Neuronal stem cell (in vitro differentiated cells): ENCODE measurements around the gene COA1.
"Not testable (repeated sequence)": the region's sequence is repeated elsewhere in the genome, so short reads cannot be mapped to it uniquely, and the experiment has no call there.

Source experiments
- DNase-seq: peaks from one replicate; pipeline ENCODE4 v3.0.0-alpha.2; 2013; ENCODE audit warnings: low spot score
- H2AFZ ChIP-seq: one replicate; pipeline ENCODE4 v1.6.1; 2013; ENCODE audit warnings: mild to moderate bottlenecking, low read length, inconsistent platforms
- H2AK5ac ChIP-seq: 2 replicates; pipeline ENCODE4 v1.6.1; 2013; ENCODE audit warnings: low read depth, mild to moderate bottlenecking, inconsistent platforms, low read length, moderate library complexity, mixed read lengths
- H2BK120ac ChIP-seq: 2 replicates; pipeline ENCODE4 v1.6.1; 2013; ENCODE audit warnings: low read depth, mild to moderate bottlenecking, inconsistent platforms, low read length, moderate library complexity, mixed read lengths
- H2BK12ac ChIP-seq: one replicate; pipeline ENCODE4 v1.6.1; 2013; ENCODE audit warnings: low read length, inconsistent platforms
- H2BK15ac ChIP-seq: 2 replicates; pipeline ENCODE4 v1.6.1; 2013; ENCODE audit warnings: mild to moderate bottlenecking, low read length, inconsistent platforms, mixed read lengths
- H2BK5ac ChIP-seq: one replicate; pipeline ENCODE4 v1.6.1; 2013; ENCODE audit warnings: inconsistent platforms, mild to moderate bottlenecking, low read length, moderate library complexity
- H3K14ac ChIP-seq: one replicate; pipeline ENCODE4 v1.6.1; 2013; ENCODE audit warnings: low read length, inconsistent platforms
- H3K18ac ChIP-seq: 2 replicates; pipeline ENCODE4 v1.6.1; 2013; ENCODE audit warnings: low read length, inconsistent platforms
- H3K23ac ChIP-seq: 2 replicates; pipeline ENCODE4 v1.6.1; 2013; ENCODE audit warnings: low read depth, mild to moderate bottlenecking, mixed read lengths, low read length, inconsistent platforms; ENCODE audit not compliant: poor library complexity
- H3K27ac ChIP-seq: replicated peaks from 3 replicates; pipeline ENCODE4 v1.5.1; 2013; ENCODE audit warnings: low read length, inconsistent platforms
- H3K27me3 ChIP-seq, 3 experiments: 2 replicates each; pipeline ENCODE4 v1.6.1; 2013; ENCODE audit warnings: low read length in 3 of 3, mild to moderate bottlenecking in 2 of 3, inconsistent platforms in 1 of 3, low read depth in 1 of 3, mixed read lengths in 1 of 3, moderate library complexity in 1 of 3; ENCODE audit not compliant: control insufficient read depth in 3 of 3, insufficient read depth in 3 of 3
- H3K36me3 ChIP-seq, 2 donors: replicated peaks in 1 of 2; 2 replicates each; pipeline ENCODE4 v1.6.1; 2013; ENCODE audit warnings: low read length in 2 of 2; ENCODE audit not compliant: control insufficient read depth in 2 of 2, insufficient read depth in 2 of 2
- H3K4ac ChIP-seq: 2 replicates; pipeline ENCODE4 v1.6.1; 2013; ENCODE audit warnings: inconsistent platforms, mild to moderate bottlenecking, low read length, moderate library complexity
- H3K4me1 ChIP-seq, 2 donors: 1 replicate in 1 of 2; 2 replicates in 1 of 2; pipeline ENCODE4 v1.6.1; 2013; ENCODE audit warnings: low read length in 2 of 2, low read depth in 1 of 2; ENCODE audit not compliant: control insufficient read depth in 2 of 2, insufficient read depth in 1 of 2
- H3K4me2 ChIP-seq: one replicate; pipeline ENCODE4 v1.6.1; 2013; ENCODE audit warnings: mild to moderate bottlenecking, low read length, inconsistent platforms; ENCODE audit not compliant: insufficient read depth, poor library complexity, severe bottlenecking
- H3K4me3 ChIP-seq, 2 donors: 2 replicates each; pipeline ENCODE4 v1.5.1; 2013; ENCODE audit warnings: low read length in 2 of 2, mild to moderate bottlenecking in 2 of 2, inconsistent platforms in 1 of 2, moderate library complexity in 1 of 2
- H3K79me1 ChIP-seq: one replicate; pipeline ENCODE4 v1.6.1; 2013; ENCODE audit warnings: low read depth, mild to moderate bottlenecking, inconsistent platforms, low read length, moderate library complexity
- H3K9ac ChIP-seq: one replicate; pipeline ENCODE4 v1.6.1; 2013; ENCODE audit warnings: mild to moderate bottlenecking, low read depth, low read length, inconsistent platforms; ENCODE audit not compliant: poor library complexity
- H3K9me3 ChIP-seq, 2 donors: replicated peaks in 1 of 2; 2 replicates each; pipeline versions ENCODE3 to v1.6.1; 2013; ENCODE audit warnings: low read length in 2 of 2, mild to moderate bottlenecking in 2 of 2, inconsistent platforms in 1 of 2, low read depth in 1 of 2, mixed read lengths in 1 of 2, moderate library complexity in 1 of 2; ENCODE audit not compliant: control insufficient read depth in 2 of 2, insufficient read depth in 1 of 2
- H4K8ac ChIP-seq: one replicate; pipeline ENCODE4 v1.6.1; 2013; ENCODE audit warnings: low read depth, mild to moderate bottlenecking, inconsistent platforms, low read length, moderate library complexity
- H4K91ac ChIP-seq: one replicate; pipeline ENCODE4 v1.6.1; 2013; ENCODE audit warnings: low read length, low read depth, mild to moderate bottlenecking, inconsistent platforms; ENCODE audit not compliant: poor library complexity
- WGBS, 2 donors: extraction: QIAGEN DNeasy Blood & Tissue Kit; methylation state at CpG; one replicate each; pipeline ENCODE4 v1.1.7; 2013; ENCODE audit warnings: missing lambda C conversion rate in 2 of 2, mixed read lengths in 1 of 2; ENCODE audit not compliant: insufficient read length in 2 of 2, insufficient replicate concordance in 1 of 2; ENCODE audit errors: extremely low coverage in 2 of 2; 5-methylcytosine and 5-hydroxymethylcytosine counted together

Gene COA1

GRCh38 chr7:43678315-43678714 lies 51.0 kb downstream of the COA1 start:
- Histone ChIP-seq H3K27ac (no peak overlapping the region), H2AFZ (no peak overlapping the region), H2BK120ac (no peak overlapping the region), H2BK5ac (no peak overlapping the region), H3K27me3 (no peaks in the 10 kb centered on the region), H3K9ac (no peak overlapping the region), H3K18ac (no peak overlapping the region), H3K79me1 (no peaks in the 10 kb centered on the region), H4K91ac (no peak overlapping the region), H3K4me3 (no peak overlapping the region), H2BK12ac (no peak overlapping the region), H3K4me2 (no peak overlapping the region), H3K4me1 (no peaks in the 10 kb centered on the region), H2AK5ac (no peak overlapping the region), H2BK15ac (no peak overlapping the region), H3K9me3 (peaks cover 0 to 30% of the 10 kb centered on the region in 2 donors), H3K23ac (no peak overlapping the region), H3K36me3 (peaks cover 0 to 5% of the 10 kb centered on the region in 2 donors), H3K4ac (no peak overlapping the region), H4K8ac (no peak overlapping the region), H3K14ac (no peak overlapping the region)
- no peak for DNase-seq
- WGBS, 2 donors: no CpG with 5 or more reads among the region's 1 CpG

DNA sequence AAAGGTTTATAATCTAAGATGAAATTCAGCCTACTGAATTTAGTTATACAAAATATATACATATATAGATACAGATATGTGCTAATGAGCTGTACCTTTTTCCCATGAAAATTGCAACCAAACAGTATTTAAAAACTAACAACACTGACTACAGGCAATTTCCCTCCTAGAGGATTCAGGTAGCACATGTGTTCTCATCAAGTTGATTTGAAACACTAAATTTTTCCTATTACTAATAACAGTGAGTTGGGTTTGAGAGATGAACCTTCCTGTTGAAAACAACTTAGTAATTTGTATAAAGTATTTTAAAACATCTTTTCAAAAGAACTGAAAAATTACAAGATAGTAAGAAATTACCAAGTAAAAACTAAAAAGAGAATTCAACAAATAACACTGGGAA lies 51.5 kb downstream of the COA1 start:
- no peak overlapping the region for H3K9ac ChIP-seq
- no peak overlapping the region for H3K23ac ChIP-seq
- H3K14ac ChIP-seq: no peak overlapping the region
- no peak overlapping the region for H3K27ac ChIP-seq
- H2AFZ ChIP-seq: no peak overlapping the region
- peaks cover 0 to 34% of the 10 kb centered on the region in 2 donors for H3K9me3 ChIP-seq
- H4K8ac ChIP-seq: no peak overlapping the region
- H2BK5ac ChIP-seq: no peak overlapping the region
- no peak overlapping the region for H3K4ac ChIP-seq
- H2BK15ac ChIP-seq: no peak overlapping the region
- H3K4me3 ChIP-seq: no peak overlapping the region
- H2BK120ac ChIP-seq: no peak overlapping the region
- no peak overlapping the region for H3K18ac ChIP-seq
- H3K27me3 ChIP-seq: no peaks in the 10 kb centered on the region
- no peak for DNase-seq
- H4K91ac ChIP-seq: no peak overlapping the region
- H3K4me2 ChIP-seq: no peak overlapping the region
- no peak overlapping the region for H2BK12ac ChIP-seq
- H2AK5ac ChIP-seq: no peak overlapping the region
- no peaks in the 10 kb centered on the region for H3K79me1 ChIP-seq
- no peaks in the 10 kb centered on the region for H3K4me1 ChIP-seq
- peaks cover 0 to 5% of the 10 kb centered on the region in 2 donors for H3K36me3 ChIP-seq

- Histone ChIP-seq H3K27me3 (no peaks in the 10 kb centered on the region), H3K23ac (no peak overlapping the region), H4K91ac (no peak overlapping the region), H2BK120ac (no peak overlapping the region), H3K4ac (no peak overlapping the region), H3K79me1 (peaks cover 1% of the 10 kb centered on the region), H3K4me1 (no peaks in the 10 kb centered on the region), H3K27ac (no peak overlapping the region), H2BK5ac (no peak overlapping the region), H2AFZ (no peak overlapping the region), H2BK12ac (no peak overlapping the region), H4K8ac (no peak overlapping the region), H3K4me3 (no peak overlapping the region), H3K9ac (no peak overlapping the region), H3K14ac (no peak overlapping the region), H2AK5ac (no peak overlapping the region), H3K36me3 (peaks cover 0 to 5% of the 10 kb centered on the region in 2 donors), H3K18ac (no peak overlapping the region), H3K4me2 (no peak overlapping the region), H2BK15ac (no peak overlapping the region), H3K9me3 (peaks cover 0 to 48% of the 10 kb centered on the region in 2 donors)
- no peak for DNase-seq
- no CpG with 5 or more reads among the region's 4 CpGs for WGBS, 2 donors
Observed at GRCh38 chr7:43674559-43675436, 54.5 kb downstream of the COA1 start.

- not testable (repeated sequence) for H3K18ac ChIP-seq, H3K27me3 ChIP-seq, H2AK5ac ChIP-seq, H3K4me2 ChIP-seq, H2BK120ac ChIP-seq, H3K4me1 ChIP-seq, H2AFZ ChIP-seq, H3K27ac ChIP-seq, H2BK5ac ChIP-seq, H4K91ac ChIP-seq, H3K4ac ChIP-seq, H3K79me1 ChIP-seq, H3K14ac ChIP-seq, H3K9ac ChIP-seq, H4K8ac ChIP-seq, H3K4me3 ChIP-seq, H3K36me3 ChIP-seq, H2BK15ac ChIP-seq, DNase-seq, H2BK12ac ChIP-seq, H3K23ac ChIP-seq
- peaks cover 2 to 53% of the 10 kb centered on the region in 2 donors for H3K9me3 ChIP-seq
- WGBS, 2 donors: no CpG with 5 or more reads among the region's 5 CpGs
Observed at GRCh38 chr7:43673243-43673976, 55.9 kb downstream of the COA1 start.
